Hepatocyte (in vitro differentiated cells): ENCODE measurements around the gene LAPTM5. TPM values are rescaled to one million over a fixed set of nuclear protein-coding genes. Genes with fewer than 3 reads are reported as not detected.

Source experiments
- DNase-seq: peaks from one replicate; pipeline ENCODE4 v3.0.0-alpha.2; 2016; ENCODE audit warnings: low spot score
- H2AFZ ChIP-seq: fragments of 200-600 bp; sonication (generic); 2 replicates; pipeline ENCODE4 v1.6.0; 2016; ENCODE audit warnings: antibody characterized with exemption, mild to moderate bottlenecking
- H3K27ac ChIP-seq: fragments of 200-600 bp; sonication (generic); 2 replicates; pipeline ENCODE4 v1.5.1; 2016; ENCODE audit warnings: mild to moderate bottlenecking
- H3K27me3 ChIP-seq: fragments of 200-600 bp; sonication (generic); 2 replicates; pipeline ENCODE4 v1.6.1; 2016
- H3K36me3 ChIP-seq: fragments of 200-600 bp; sonication (generic); replicated peaks from 2 replicates; pipeline ENCODE4 v1.5.1; 2016; ENCODE audit warnings: low read depth; ENCODE audit not compliant: insufficient read depth
- H3K4me1 ChIP-seq: fragments of 200-600 bp; sonication (generic); 2 replicates; pipeline ENCODE4 v1.5.1; 2016; ENCODE audit warnings: mild to moderate bottlenecking, moderate library complexity; ENCODE audit not compliant: insufficient read depth
- H3K4me2 ChIP-seq: fragments of 200-600 bp; sonication (generic); 2 replicates; pipeline ENCODE4 v1.6.0; 2016
- H3K4me3 ChIP-seq: fragments of 200-600 bp; sonication (generic); 2 replicates; pipeline ENCODE4 v1.5.1; 2016; ENCODE audit warnings: mild to moderate bottlenecking
- H3K79me2 ChIP-seq: fragments of 200-600 bp; sonication (generic); 2 replicates; pipeline ENCODE4 v1.6.0; 2017; ENCODE audit warnings: mild to moderate bottlenecking
- H3K9me2 ChIP-seq: fragments of 200-600 bp; sonication (generic); replicated peaks from 2 replicates; pipeline ENCODE4 v1.6.0; 2017; ENCODE audit warnings: mild to moderate bottlenecking; ENCODE audit not compliant: insufficient read depth
- H3K9me3 ChIP-seq: fragments of 200-600 bp; sonication (generic); 2 replicates; pipeline ENCODE4 v1.5.1; 2016; ENCODE audit warnings: low read depth, mild to moderate bottlenecking
- H4K20me1 ChIP-seq: fragments of 200-600 bp; sonication (generic); 2 replicates; pipeline ENCODE4 v1.6.0; 2016; ENCODE audit warnings: mild to moderate bottlenecking; ENCODE audit not compliant: insufficient read depth, poor library complexity, severe bottlenecking
- CTCF ChIP-seq: fragments of 200-600 bp; sonication (generic); IDR thresholded peaks from 2 replicates; pipeline ENCODE4 v1.5.1; 2016; ENCODE audit warnings: antibody characterized with exemption, mild to moderate bottlenecking; ENCODE audit not compliant: poor library complexity
- EZH2 ChIP-seq: fragments of 200-600 bp; sonication (generic); IDR thresholded peaks from 2 replicates; pipeline ENCODE4 v1.6.1; 2016; ENCODE audit warnings: antibody characterized with exemption, mild to moderate bottlenecking, borderline replicate concordance
- EZH2phosphoT487 ChIP-seq: fragments of 200-600 bp; sonication (generic); IDR thresholded peaks from one replicate; pipeline ENCODE4 v1.6.1; 2018; ENCODE audit warnings: antibody characterized with exemption, mild to moderate bottlenecking, low read depth, moderate library complexity; ENCODE audit not compliant: unreplicated experiment, severe bottlenecking
- WGBS: methylation state at CpG from one replicate; pipeline ENCODE4 v1.1.6; 2016; ENCODE audit warnings: low lambda C conversion rate; ENCODE audit errors: missing lambda C conversion rate; 5-methylcytosine and 5-hydroxymethylcytosine counted together
- polyA plus RNA-seq: library from polyadenylated mRNA; unstranded; fragments of >200 nt; fragmentation: Nextera tagmentation; extraction: Ambion mirVana; gene quantifications from 2 replicates; pipeline ENCODE4 v1.2.1, GENCODE V29; 2016
- total RNA-seq: library from RNA; depleted of rRNA; stranded (reverse); fragments of >200 nt; gene quantifications from 2 replicates; pipeline ENCODE4 v1.2.3, GENCODE V29; 2014

LAPTM5 gene
- total and polyA plus RNA-seq, 2 experiments from 2014 or later = 2.6 to 3.2 TPM

GRCh38 chr1:30718636-30719405 lies 38.8 kb downstream of the LAPTM5 start:
- WGBS = under 1% methylated on average over 55 of the region's 66 CpGs
- peak overlapping the region; percentile 67 for H2AFZ ChIP-seq
- H3K79me2 ChIP-seq = peaks cover 3% of the 10 kb centered on the region
- no peaks in the 10 kb centered on the region for H4K20me1 ChIP-seq
- no peaks in the 10 kb centered on the region for H3K27me3 ChIP-seq
- peak overlapping the region; percentile 100 for H3K27ac ChIP-seq
- no peaks in the 10 kb centered on the region for H3K36me3 ChIP-seq
- TF ChIP-seq CTCF (peak; percentile 99), EZH2 (no peak)
- peak overlapping the region; percentile 45 for H3K4me3 ChIP-seq
- no peaks in the 10 kb centered on the region for H3K9me3 ChIP-seq
- peak overlapping the region; percentile 99 for H3K4me2 ChIP-seq
- no peaks in the 10 kb centered on the region for H3K9me2 ChIP-seq
- peak; percentile 89 for DNase-seq
- H3K4me1 ChIP-seq = peaks cover 3% of the 10 kb centered on the region

GRCh38 chr1:30718091-30718635 lies 39.4 kb downstream of the LAPTM5 start:
- peak; percentile 99 for DNase-seq
- H3K27ac ChIP-seq = peak overlapping the region; percentile 79
- no peaks in the 10 kb centered on the region for H3K36me3 ChIP-seq
- TF ChIP-seq CTCF = no peak
- no peak for TF ChIP-seq EZH2phosphoT487
- TF ChIP-seq EZH2 = no peak
- no peak overlapping the region for H2AFZ ChIP-seq
- H3K9me3 ChIP-seq = no peaks in the 10 kb centered on the region
- peak overlapping the region; percentile 61 for H3K4me2 ChIP-seq
- H3K4me3 ChIP-seq = no peak overlapping the region
- H3K4me1 ChIP-seq = peaks cover 3% of the 10 kb centered on the region
- no peaks in the 10 kb centered on the region for H4K20me1 ChIP-seq
- H3K27me3 ChIP-seq = no peaks in the 10 kb centered on the region
- H3K79me2 ChIP-seq = peaks cover 3% of the 10 kb centered on the region
- WGBS = 0% methylated on average over 19 of the region's 50 CpGs
- no peaks in the 10 kb centered on the region for H3K9me2 ChIP-seq

GRCh38 chr1:30716646-30717045 lies 40.9 kb downstream of the LAPTM5 start:
- Histone ChIP-seq H3K9me3 (no peaks in the 10 kb centered on the region), H3K4me2 (no peak overlapping the region), H4K20me1 (no peaks in the 10 kb centered on the region), H3K27ac (no peak overlapping the region), H3K9me2 (no peaks in the 10 kb centered on the region), H3K27me3 (no peaks in the 10 kb centered on the region), H3K79me2 (peaks cover 3% of the 10 kb centered on the region), H2AFZ (no peak overlapping the region), H3K36me3 (no peaks in the 10 kb centered on the region), H3K4me3 (no peak overlapping the region), H3K4me1 (peaks cover 3% of the 10 kb centered on the region)
- 96% methylated on average over 8 of the region's 8 CpGs for WGBS
- TF ChIP-seq EZH2phosphoT487 = no peak
- TF ChIP-seq CTCF = no peak
- no peak for TF ChIP-seq EZH2
- DNase-seq = no peak
